IPS DF 19.7 (cell line): ENCODE data around the gene PCDHGA2.
"Not testable (repeated sequence)": the region's sequence is repeated elsewhere in the genome, so short reads cannot be mapped to it uniquely, and the experiment has no call there.

Experiments
- DNase-seq: peaks from one replicate; pipeline ENCODE4 v3.0.0-alpha.2; 2013; ENCODE audit warnings: low read depth, low spot score

The PCDHGA2 gene

DNA sequence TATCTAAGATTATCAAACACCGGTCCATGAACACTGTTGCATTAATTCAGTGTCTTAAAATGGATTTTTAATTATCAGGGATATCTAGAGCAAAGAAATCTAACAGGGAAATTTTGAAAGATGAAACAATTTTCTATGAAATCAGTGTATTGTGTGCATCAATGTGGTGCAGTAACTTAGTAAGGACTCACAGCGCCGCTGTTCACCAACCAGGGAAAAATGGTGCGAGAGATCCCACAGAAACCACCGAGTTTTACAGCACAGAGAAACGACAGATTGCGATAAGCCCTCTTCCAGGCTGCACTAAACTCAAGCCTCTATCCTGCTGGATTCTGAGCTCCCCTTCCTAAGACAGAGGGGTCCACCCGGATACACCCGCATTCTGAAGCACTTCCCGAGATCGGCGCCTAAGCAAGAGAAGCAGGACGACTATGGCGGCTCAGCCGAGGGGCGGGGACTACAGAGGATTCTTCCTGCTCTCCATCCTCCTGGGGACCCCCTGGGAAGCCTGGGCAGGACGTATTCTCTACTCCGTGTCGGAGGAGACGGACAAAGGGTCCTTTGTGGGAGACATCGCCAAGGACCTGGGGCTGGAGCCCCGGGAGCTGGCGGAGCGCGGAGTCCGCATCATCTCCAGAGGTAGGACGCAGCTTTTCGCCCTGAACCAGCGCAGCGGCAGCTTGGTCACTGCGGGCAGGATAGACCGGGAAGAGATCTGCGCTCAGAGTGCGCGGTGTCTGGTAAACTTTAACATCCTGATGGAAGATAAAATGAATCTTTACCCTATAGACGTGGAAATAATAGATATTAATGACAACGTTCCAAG lies 44.1 kb downstream of the PCDHGA2 start, which contains the start of gene PCDHGA7:
PCDHGA7 (plus strand) TSS at position 274 of the 826 bp plus-strand sequence; CDS start at position 432, 158 bp downstream.
- no peak for DNase-seq

DNA sequence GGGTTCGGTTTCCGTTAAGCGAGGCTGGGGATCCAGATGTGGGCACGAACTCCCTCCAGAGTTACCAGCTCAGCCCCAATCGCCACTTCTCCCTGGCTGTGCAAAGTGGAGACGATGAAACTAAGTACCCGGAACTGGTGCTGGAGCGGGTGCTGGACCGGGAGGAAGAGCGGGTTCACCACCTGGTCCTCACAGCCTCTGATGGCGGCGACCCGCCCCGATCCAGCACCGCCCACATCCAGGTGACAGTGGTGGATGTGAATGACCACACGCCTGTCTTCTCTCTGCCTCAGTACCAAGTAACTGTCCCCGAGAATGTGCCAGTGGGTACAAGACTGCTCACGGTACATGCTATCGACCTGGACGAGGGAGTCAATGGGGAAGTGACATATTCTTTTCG lies 44.8 kb downstream of the PCDHGA2 start:
- no peak for DNase-seq

DNA sequence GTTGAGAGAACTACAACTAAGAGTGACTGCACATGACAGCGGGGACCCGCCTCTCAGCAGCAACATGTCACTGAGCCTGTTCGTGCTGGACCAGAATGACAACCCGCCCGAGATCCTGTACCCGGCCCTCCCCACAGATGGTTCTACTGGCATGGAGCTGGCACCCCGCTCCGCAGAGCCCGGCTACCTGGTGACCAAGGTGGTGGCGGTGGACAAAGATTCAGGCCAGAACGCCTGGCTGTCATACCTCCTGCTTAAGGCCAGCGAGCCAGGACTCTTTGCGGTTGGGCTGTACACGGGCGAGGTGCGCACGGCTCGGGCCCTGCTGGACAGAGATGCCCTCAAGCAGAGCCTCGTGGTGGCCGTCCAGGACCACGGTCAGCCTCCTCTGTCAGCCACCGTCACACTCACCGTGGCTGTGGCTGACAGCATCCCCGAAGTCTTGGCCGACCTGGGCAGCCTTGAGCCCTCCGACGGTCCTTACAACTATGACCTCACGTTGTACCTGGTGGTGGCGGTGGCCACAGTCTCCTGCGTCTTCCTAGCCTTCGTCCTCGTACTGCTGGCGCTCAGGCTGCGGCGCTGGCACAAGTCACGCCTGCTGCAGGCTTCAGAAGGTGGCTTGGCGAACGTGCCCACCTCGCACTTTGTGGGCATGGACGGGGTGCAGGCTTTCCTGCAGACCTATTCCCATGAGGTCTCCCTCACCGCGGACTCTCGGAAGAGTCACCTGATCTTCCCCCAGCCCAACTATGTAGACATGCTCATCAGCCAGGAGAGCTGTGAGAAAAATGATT lies 46.1 kb downstream of the PCDHGA2 start:
- no peak for DNase-seq

DNA sequence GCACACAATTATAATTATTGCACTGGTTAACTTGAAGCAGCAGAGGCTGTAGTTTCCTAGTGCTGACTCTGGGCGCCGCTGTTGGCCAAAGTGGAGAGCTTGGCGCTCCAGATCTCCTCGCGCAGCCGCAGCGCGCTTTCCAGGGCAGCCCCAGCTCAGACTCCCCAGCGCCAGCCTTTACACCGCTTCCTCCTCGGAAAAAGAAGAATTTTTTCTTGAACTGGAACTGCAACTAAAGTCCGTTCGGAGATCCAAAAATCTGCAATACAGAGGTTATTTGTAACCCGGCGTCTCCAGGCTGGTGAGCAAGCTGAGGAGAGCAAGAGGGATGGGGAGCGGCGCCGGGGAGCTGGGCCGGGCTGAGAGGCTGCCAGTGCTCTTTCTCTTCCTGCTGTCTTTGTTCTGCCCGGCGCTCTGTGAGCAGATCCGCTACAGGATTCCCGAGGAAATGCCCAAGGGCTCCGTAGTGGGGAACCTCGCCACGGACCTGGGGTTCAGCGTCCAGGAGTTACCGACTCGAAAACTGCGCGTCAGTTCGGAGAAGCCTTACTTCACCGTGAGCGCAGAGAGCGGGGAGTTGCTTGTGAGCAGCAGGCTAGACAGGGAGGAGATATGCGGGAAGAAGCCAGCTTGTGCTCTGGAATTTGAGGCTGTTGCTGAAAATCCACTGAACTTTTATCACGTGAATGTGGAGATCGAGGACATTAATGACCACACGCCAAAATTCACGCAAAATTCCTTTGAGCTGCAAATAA lies 49.2 kb downstream of the PCDHGA2 start, which contains the start of gene PCDHGB4:
PCDHGB4 (plus strand) TSS at position 142 of the 755 bp plus-strand sequence; CDS start at position 329, 187 bp downstream.
- DNase-seq, result not testable (repeated sequence)

DNA sequence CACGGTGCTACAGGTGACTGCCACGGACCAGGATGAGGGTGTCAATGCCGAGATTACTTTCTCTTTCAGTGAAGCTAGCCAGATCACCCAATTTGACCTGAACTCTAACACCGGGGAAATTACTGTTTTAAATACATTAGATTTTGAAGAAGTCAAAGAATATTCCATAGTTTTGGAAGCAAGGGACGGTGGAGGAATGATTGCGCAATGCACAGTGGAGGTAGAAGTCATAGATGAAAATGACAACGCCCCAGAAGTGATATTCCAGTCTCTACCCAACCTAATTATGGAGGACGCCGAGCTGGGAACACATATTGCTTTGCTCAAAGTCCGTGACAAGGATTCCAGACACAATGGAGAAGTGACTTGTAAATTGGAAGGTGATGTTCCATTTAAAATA lies 50.1 kb downstream of the PCDHGA2 start:
- DNase-seq, result no peak

DNA sequence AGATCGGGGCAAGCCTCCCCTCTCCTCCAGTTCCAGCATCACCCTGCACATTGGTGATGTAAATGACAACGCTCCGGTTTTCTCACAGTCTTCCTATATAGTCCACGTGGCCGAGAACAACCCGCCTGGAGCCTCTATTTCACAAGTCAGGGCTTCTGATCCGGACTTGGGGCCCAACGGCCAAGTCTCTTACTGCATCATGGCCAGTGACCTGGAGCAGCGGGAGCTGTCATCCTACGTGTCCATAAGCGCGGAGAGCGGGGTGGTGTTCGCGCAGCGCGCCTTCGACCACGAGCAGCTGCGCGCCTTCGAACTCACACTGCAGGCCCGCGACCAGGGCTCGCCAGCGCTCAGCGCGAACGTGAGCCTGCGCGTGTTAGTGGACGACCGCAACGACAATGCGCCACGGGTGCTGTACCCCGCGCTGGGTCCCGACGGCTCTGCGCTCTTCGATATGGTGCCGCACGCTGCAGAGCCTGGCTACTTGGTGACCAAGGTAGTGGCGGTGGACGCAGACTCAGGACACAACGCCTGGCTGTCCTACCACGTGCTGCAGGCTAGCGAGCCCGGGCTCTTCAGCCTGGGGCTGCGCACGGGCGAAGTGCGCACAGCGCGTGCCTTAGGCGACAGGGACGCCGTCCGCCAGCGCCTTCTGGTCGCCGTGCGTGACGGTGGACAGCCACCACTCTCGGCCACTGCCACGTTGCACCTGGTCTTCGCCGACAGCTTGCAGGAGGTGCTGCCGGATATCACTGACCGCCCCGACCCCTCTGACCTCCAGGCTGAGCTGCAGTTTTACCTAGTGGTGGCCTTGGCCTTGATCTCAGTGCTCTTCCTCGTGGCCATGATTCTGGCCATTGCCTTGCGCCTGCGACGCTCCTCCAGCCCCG lies 50.8 kb downstream of the PCDHGA2 start:
- DNase-seq, result no peak

DNA sequence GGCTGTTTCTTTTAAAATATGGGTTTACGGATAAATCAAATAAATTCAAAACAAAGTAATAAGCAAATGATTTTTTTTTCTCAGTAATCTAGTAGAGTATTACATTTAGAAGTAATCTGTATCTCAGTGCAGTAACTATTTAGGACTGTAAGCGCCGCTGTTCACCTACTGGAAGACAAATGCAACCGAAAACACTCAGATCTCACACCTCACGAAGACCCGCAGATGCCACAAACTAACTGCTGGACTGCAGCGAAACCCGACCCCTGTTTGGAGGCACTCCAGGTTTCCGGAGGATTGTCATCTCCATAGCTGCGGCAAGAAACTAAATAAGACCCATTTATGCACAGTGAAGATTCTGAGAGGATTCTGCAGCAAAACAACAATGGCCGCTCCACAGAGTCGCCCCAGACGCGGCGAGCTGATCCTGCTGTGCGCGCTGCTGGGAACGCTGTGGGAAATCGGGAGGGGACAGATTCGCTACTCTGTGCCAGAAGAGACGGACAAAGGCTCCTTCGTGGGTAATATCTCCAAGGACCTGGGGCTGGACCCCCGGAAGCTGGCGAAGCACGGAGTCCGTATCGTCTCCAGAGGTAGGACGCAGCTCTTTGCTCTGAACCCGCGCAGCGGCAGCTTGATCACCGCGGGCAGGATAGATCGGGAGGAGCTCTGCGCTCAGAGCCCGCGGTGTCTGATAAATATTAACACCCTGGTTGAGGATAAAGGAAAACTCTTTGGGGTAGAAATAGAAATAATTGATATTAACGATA lies 54.1 kb downstream of the PCDHGA2 start, which contains the start of gene PCDHGA8:
PCDHGA8 (plus strand) TSS at position 205 of the 770 bp plus-strand sequence; CDS start at position 386, 181 bp downstream.
- DNase-seq, result no peak
